SH-SY5Y (cell line): Measurements from ENCODE around the gene ETV3.

Experiments used
- GATA2 ChIP-seq: IDR thresholded peaks from 2 replicates; pipeline ENCODE4 v1.6.1; 2011; ENCODE audit warnings: mild to moderate bottlenecking, low read depth, low read length
- GATA3 ChIP-seq: IDR thresholded peaks from 2 replicates; pipeline ENCODE4 v1.6.1; 2011; ENCODE audit warnings: low read depth, mild to moderate bottlenecking, low read length, moderate library complexity

The ETV3 gene

DNA sequence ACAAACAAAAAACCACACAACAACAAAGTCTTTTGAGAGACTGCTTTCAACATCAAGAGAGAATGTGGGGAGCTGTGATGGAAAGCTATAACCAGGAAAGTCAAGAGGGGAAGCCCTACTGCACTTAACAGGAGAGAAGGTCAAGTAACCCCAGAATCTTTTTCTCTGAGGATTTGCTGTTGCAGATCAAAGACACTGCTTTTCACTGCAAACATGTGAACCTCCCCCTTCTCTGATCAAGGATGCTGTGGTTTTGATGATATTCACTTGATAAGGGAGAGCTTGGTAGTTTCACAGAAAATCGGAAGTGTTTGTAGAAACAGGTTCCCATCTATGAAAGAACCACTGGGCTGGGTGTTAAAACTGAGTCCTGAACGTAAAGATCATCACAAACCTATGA lies 4.8 kb downstream of the ETV3 start:
- TF ChIP-seq GATA2 (no peak), GATA3 (no peak)

DNA sequence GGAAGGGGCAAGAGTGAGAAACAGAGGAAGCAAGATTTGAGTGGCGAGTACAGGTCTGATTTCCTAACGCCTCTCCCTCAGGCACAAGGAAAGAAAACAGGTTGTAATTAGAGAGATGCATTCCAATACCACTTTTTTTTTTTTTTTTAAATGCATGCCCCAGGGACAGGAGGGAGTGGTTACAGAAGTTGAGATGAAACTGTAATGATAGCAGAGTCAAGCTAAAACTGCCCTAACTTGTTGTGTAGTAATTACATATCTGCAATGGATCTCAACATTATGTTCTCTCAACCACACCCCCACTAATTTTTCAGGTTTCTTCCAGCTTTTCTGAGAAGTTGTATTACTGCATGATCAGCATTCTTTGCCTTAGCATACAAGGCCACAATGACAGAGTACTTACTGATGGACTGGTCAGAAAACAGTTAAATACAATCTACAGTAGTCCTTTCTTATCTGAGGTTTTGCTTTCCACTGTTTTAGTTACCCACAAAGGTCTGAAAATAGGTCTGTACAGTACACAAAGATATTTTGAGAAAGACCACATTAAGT lies 5.5 kb downstream of the ETV3 start:
- TF ChIP-seq GATA3 (no peak), GATA2 (no peak)

DNA sequence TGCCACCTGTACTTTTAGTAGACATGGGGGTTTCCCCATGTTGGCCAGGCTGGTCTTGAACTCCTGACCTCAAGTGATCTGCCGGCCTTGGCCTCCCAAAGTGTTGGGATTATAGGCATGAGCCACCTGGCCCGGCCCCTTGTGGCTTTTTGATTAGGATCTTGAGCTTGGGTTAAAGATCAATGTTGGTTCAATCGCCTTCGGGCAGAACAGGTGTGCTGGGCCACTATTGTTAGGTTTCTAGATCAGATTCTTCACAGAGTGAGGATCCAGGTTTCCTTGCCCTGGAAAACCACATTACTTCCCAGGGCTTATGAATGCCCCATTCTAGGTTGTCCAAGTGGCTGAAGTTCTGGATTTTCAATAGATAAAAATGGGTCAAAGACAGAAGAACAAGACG lies 6.1 kb downstream of the ETV3 start:
- TF ChIP-seq GATA2 (no peak), GATA3 (no peak)

GRCh38 chr1:157131281-157131680 lies 6.9 kb downstream of the ETV3 start:
- TF ChIP-seq GATA2 (no peak), GATA3 (no peak)

GRCh38 chr1:157124855-157125254 lies 13.3 kb downstream of the ETV3 start:
- TF ChIP-seq GATA3 = no peak
- TF ChIP-seq GATA2 = no peak

DNA sequence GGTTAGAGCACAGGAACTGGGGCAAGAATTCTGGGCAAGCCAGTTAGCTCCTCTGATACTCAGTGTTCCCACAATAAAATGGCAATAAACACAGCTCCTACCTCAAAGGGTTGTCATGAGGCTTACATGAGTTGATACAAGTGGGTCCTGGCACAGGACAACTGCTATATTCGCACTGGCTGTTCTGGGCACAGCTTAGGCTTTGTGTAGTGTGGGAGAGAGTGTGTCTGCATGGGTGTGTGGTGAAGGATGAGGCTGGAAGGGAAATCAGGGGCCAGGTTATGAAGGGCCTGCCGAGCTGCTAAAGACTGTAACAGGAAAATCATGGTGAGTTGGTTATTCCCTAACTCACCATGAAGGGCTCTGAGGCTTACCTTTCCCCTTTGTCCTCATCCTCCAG lies 18.7 kb downstream of the ETV3 start:
- no peak for TF ChIP-seq GATA2
- TF ChIP-seq GATA3 = no peak

DNA sequence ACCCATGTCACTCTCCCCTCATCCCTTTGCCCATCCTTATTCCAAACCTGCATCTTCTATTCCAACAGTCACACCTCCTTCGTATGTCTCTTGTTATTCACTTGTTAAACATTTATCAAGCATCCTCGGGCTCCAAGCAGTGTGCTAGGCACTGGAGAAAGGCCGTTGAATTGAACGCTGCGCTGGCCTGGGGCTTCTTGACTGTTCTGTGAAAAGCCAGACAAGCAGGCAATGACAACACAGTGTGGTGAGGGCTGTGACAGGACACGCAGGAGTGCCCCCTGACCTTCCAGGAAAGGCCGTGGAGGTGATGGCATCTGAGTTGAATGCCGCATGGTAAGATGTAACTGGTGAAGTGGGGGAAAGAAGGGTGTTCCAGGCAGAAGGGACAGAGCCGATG lies 19.2 kb downstream of the ETV3 start:
- no peak for TF ChIP-seq GATA3

- TF ChIP-seq GATA3 = no peak
- TF ChIP-seq GATA2 = no peak
These were observed 20.6 kb downstream of the ETV3 start for GRCh38 chr1:157117527-157118057.

DNA sequence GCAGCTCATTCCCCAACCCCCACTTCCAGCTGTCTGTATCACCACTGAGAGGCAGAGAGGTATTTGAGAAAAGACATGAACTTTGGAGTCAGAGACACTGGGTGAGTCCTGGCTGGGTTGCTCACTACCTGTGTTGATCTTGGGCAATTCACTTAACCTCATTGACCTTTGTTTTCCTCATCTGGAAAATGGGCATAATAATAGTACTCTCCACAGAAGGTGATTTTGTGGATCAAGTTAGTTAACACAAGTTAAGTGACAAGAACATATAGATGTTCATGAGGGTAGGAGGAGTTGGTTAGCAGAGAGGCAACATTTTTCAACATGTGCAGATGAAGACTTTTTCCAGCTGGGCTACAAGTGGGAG lies 21.5 kb downstream of the ETV3 start:
- TF ChIP-seq GATA3 = no peak
- TF ChIP-seq GATA2 = no peak

- TF ChIP-seq GATA3 (no peak), GATA2 (no peak)
These were observed 22.1 kb downstream of the ETV3 start for GRCh38 chr1:157115851-157116736.

DNA sequence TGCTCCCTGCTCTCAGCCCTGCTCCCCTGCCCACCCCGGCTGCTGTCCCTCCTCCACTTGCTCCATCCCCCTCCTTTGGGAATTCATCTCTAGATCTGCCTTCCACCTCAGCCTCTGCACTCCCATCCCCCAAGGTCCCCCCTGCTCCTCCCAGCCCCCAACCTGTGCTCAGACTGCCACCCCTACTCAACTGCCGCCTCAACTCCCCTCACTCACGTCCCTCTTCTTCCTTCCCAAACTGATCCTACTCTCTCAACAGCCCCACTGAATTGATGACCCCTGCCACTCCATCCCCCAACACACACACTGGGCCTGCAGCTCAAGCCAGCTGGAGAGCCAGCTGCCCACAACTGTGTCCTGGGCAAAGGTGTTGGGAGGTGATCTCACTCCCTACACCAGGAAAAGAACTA lies 22.8 kb downstream of the ETV3 start:
- TF ChIP-seq GATA3 (no peak), GATA2 (no peak)

GRCh38 chr1:157114183-157115121 lies 23.7 kb downstream of the ETV3 start:
- TF ChIP-seq GATA2 = no peak
- no peak for TF ChIP-seq GATA3

- no peak for TF ChIP-seq GATA3
- no peak for TF ChIP-seq GATA2
These were observed 24.6 kb downstream of the ETV3 start for GRCh38 chr1:157113631-157114030.

DNA sequence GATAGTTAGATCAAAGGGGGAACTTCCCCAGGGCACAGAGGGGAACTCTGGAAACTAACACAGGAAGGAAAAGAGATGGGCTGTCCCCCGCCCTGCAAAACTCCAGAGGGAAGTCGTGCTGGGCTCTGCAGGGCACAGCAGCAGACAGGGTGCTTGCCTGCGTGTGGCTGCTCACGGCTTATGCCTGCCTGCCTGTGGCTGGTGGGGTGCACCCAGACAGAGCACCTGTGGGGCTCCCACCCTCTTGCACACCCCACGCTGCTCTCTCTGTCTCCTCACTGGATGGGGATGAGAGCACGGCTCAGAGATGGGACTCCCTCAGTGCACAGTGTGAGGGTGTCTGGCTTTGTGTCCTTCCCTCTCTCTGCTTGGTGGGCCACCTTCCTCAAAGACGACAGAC lies 25.1 kb downstream of the ETV3 start:
- no peak for TF ChIP-seq GATA3
- no peak for TF ChIP-seq GATA2
